ENCODE results near the gene SNAP91.

SNAP91 gene

GRCh38 chr6:83702077-83702476, 6.8 kb downstream of the SNAP91 start:
- no peak overlapping the region for H3K4ac ChIP-seq (ENCODE audit: low read length)
- H3K36me3 ChIP-seq (replicated peaks in 1 of 2; ENCODE audit: control insufficient read depth in 2 of 2, insufficient read depth in 2 of 2, low read length in 2 of 2) = no peaks in the 10 kb centered on the region
- no peak overlapping the region for H4K8ac ChIP-seq (ENCODE audit: low read depth, low read length)
- H3K4me2 ChIP-seq (ENCODE audit: insufficient read depth, low read length, poor library complexity, severe bottlenecking) = no peak overlapping the region
- H2AK5ac ChIP-seq (ENCODE audit: low read depth, low read length) = no peak overlapping the region
- no peak overlapping the region for H2BK5ac ChIP-seq (ENCODE audit: low read length)
- WGBS, 2 donors (ENCODE audit: extremely low coverage in 2 of 2, insufficient read length in 2 of 2, insufficient replicate concordance in 1 of 2) = no CpG with 5 or more reads among the region's 1 CpG
- no peak overlapping the region for H2AFZ ChIP-seq (ENCODE audit: low read length)
- H2BK15ac ChIP-seq (ENCODE audit: low read length) = no peak overlapping the region
- no peak overlapping the region for H3K9ac ChIP-seq (ENCODE audit: low read depth, low read length, poor library complexity)
- H3K14ac ChIP-seq (ENCODE audit: low read length) = no peak overlapping the region
- DNase-seq (ENCODE audit: low spot score) = no peak
- H3K23ac ChIP-seq (ENCODE audit: low read depth, low read length, poor library complexity) = no peak overlapping the region
- H3K18ac ChIP-seq (ENCODE audit: low read length) = no peak overlapping the region
- no peak overlapping the region for H2BK120ac ChIP-seq (ENCODE audit: low read depth, low read length)
- H3K9me3 ChIP-seq (replicated peaks in 1 of 2; ENCODE audit: control insufficient read depth in 2 of 2, insufficient read depth in 1 of 2, low read depth in 1 of 2, low read length in 2 of 2) = no peaks in the 10 kb centered on the region
- no peak overlapping the region for H3K27ac ChIP-seq (replicated peaks; ENCODE audit: low read length)
- H3K4me1 ChIP-seq (ENCODE audit: control insufficient read depth in 2 of 2, insufficient read depth in 1 of 2, low read depth in 1 of 2, low read length in 2 of 2) = no peaks in the 10 kb centered on the region
- no peak overlapping the region for H2BK12ac ChIP-seq (ENCODE audit: low read length)
- no peak overlapping the region for H3K4me3 ChIP-seq (ENCODE audit: low read length in 2 of 2)
- no peaks in the 10 kb centered on the region for H3K79me1 ChIP-seq (ENCODE audit: low read depth, low read length)
- H4K91ac ChIP-seq (ENCODE audit: low read depth, low read length, poor library complexity) = no peak overlapping the region
- H3K27me3 ChIP-seq (ENCODE audit: control insufficient read depth in 3 of 3, insufficient read depth in 3 of 3, low read depth in 1 of 3, low read length in 3 of 3) = peaks cover 0 to 26% (median 0%) of the 10 kb centered on the region in 3 experiments

GRCh38 chr6:83696674-83697073, 12.2 kb downstream of the SNAP91 start:
- Histone ChIP-seq H3K14ac (ENCODE audit: low read length) (no peak overlapping the region), H3K4ac (ENCODE audit: low read length) (no peak overlapping the region), H3K4me1 (ENCODE audit: control insufficient read depth in 2 of 2, insufficient read depth in 1 of 2, low read depth in 1 of 2, low read length in 2 of 2) (no peaks in the 10 kb centered on the region), H3K27ac (replicated peaks; ENCODE audit: low read length) (no peak overlapping the region), H2AFZ (ENCODE audit: low read length) (no peak overlapping the region), H3K27me3 (ENCODE audit: control insufficient read depth in 3 of 3, insufficient read depth in 3 of 3, low read depth in 1 of 3, low read length in 3 of 3) (no peaks in the 10 kb centered on the region), H4K8ac (ENCODE audit: low read depth, low read length) (no peak overlapping the region), H2BK15ac (ENCODE audit: low read length) (no peak overlapping the region), H2AK5ac (ENCODE audit: low read depth, low read length) (no peak overlapping the region), H2BK120ac (ENCODE audit: low read depth, low read length) (no peak overlapping the region), H2BK12ac (ENCODE audit: low read length) (no peak overlapping the region), H3K79me1 (ENCODE audit: low read depth, low read length) (no peaks in the 10 kb centered on the region), H4K91ac (ENCODE audit: low read depth, low read length, poor library complexity) (no peak overlapping the region), H3K23ac (ENCODE audit: low read depth, low read length, poor library complexity) (no peak overlapping the region), H3K4me2 (ENCODE audit: insufficient read depth, low read length, poor library complexity, severe bottlenecking) (no peak overlapping the region), H3K9ac (ENCODE audit: low read depth, low read length, poor library complexity) (no peak overlapping the region), H2BK5ac (ENCODE audit: low read length) (no peak overlapping the region), H3K4me3 (ENCODE audit: low read length in 2 of 2) (no peak overlapping the region), H3K18ac (ENCODE audit: low read length) (no peak overlapping the region), H3K36me3 (replicated peaks in 1 of 2; ENCODE audit: control insufficient read depth in 2 of 2, insufficient read depth in 2 of 2, low read length in 2 of 2) (no peaks in the 10 kb centered on the region), H3K9me3 (replicated peaks in 1 of 2; ENCODE audit: control insufficient read depth in 2 of 2, insufficient read depth in 1 of 2, low read depth in 1 of 2, low read length in 2 of 2) (no peaks in the 10 kb centered on the region)
- DNase-seq (ENCODE audit: low spot score) = no peak
- no CpG with 5 or more reads among the region's 1 CpG for WGBS, 2 donors (ENCODE audit: extremely low coverage in 2 of 2, insufficient read length in 2 of 2, insufficient replicate concordance in 1 of 2)

GRCh38 chr6:83685481-83685880, 23.4 kb downstream of the SNAP91 start:
- H3K4me1 ChIP-seq (ENCODE audit: control insufficient read depth in 2 of 2, insufficient read depth in 1 of 2, low read depth in 1 of 2, low read length in 2 of 2) = no peaks in the 10 kb centered on the region
- 100% methylated on average over 1 to 2 of the region's 3 CpGs for WGBS, 2 donors (ENCODE audit: extremely low coverage in 2 of 2, insufficient read length in 2 of 2, insufficient replicate concordance in 1 of 2)

GRCh38 chr6:83677791-83678190, 31.1 kb downstream of the SNAP91 start:
- Histone ChIP-seq H3K23ac (ENCODE audit: low read depth, low read length, poor library complexity) (no peak overlapping the region), H3K14ac (ENCODE audit: low read length) (no peak overlapping the region), H3K27me3 (ENCODE audit: control insufficient read depth in 3 of 3, insufficient read depth in 3 of 3, low read depth in 1 of 3, low read length in 3 of 3) (no peaks in the 10 kb centered on the region), H3K79me1 (ENCODE audit: low read depth, low read length) (no peaks in the 10 kb centered on the region), H2BK5ac (ENCODE audit: low read length) (no peak overlapping the region), H3K36me3 (replicated peaks in 1 of 2; ENCODE audit: control insufficient read depth in 2 of 2, insufficient read depth in 2 of 2, low read length in 2 of 2) (no peaks in the 10 kb centered on the region), H2BK12ac (ENCODE audit: low read length) (no peak overlapping the region), H3K27ac (replicated peaks; ENCODE audit: low read length) (no peak overlapping the region), H3K9ac (ENCODE audit: low read depth, low read length, poor library complexity) (no peak overlapping the region), H2AK5ac (ENCODE audit: low read depth, low read length) (no peak overlapping the region), H4K8ac (ENCODE audit: low read depth, low read length) (no peak overlapping the region), H2AFZ (ENCODE audit: low read length) (no peak overlapping the region), H3K18ac (ENCODE audit: low read length) (no peak overlapping the region), H3K4ac (ENCODE audit: low read length) (no peak overlapping the region), H4K91ac (ENCODE audit: low read depth, low read length, poor library complexity) (no peak overlapping the region), H3K9me3 (replicated peaks in 1 of 2; ENCODE audit: control insufficient read depth in 2 of 2, insufficient read depth in 1 of 2, low read depth in 1 of 2, low read length in 2 of 2) (no peaks in the 10 kb centered on the region), H2BK15ac (ENCODE audit: low read length) (no peak overlapping the region), H3K4me2 (ENCODE audit: insufficient read depth, low read length, poor library complexity, severe bottlenecking) (no peak overlapping the region), H2BK120ac (ENCODE audit: low read depth, low read length) (no peak overlapping the region), H3K4me3 (ENCODE audit: low read length in 2 of 2) (no peak overlapping the region), H3K4me1 (ENCODE audit: control insufficient read depth in 2 of 2, insufficient read depth in 1 of 2, low read depth in 1 of 2, low read length in 2 of 2) (no peaks in the 10 kb centered on the region)
- no peak for DNase-seq (ENCODE audit: low spot score)

More at GRCh38 chr6:83685481-83685880, 23.4 kb downstream of the SNAP91 start:
- H3K27ac ChIP-seq (replicated peaks; ENCODE audit: low read length) = no peak overlapping the region
- no peak overlapping the region for H3K23ac ChIP-seq (ENCODE audit: low read depth, low read length, poor library complexity)
- H2AFZ ChIP-seq (ENCODE audit: low read length) = no peak overlapping the region
- no peak overlapping the region for H2BK12ac ChIP-seq (ENCODE audit: low read length)
- no peaks in the 10 kb centered on the region for H3K27me3 ChIP-seq (ENCODE audit: control insufficient read depth in 3 of 3, insufficient read depth in 3 of 3, low read depth in 1 of 3, low read length in 3 of 3)
- no peak overlapping the region for H3K4ac ChIP-seq (ENCODE audit: low read length)
- H3K36me3 ChIP-seq (replicated peaks in 1 of 2; ENCODE audit: control insufficient read depth in 2 of 2, insufficient read depth in 2 of 2, low read length in 2 of 2) = no peaks in the 10 kb centered on the region
- no peak overlapping the region for H2BK120ac ChIP-seq (ENCODE audit: low read depth, low read length)
- no peak overlapping the region for H3K9ac ChIP-seq (ENCODE audit: low read depth, low read length, poor library complexity)
- no peak overlapping the region for H3K4me3 ChIP-seq (ENCODE audit: low read length in 2 of 2)
- no peak overlapping the region for H2BK5ac ChIP-seq (ENCODE audit: low read length)
- H4K91ac ChIP-seq (ENCODE audit: low read depth, low read length, poor library complexity) = no peak overlapping the region
- no peak for DNase-seq (ENCODE audit: low spot score)
- no peaks in the 10 kb centered on the region for H3K9me3 ChIP-seq (replicated peaks in 1 of 2; ENCODE audit: control insufficient read depth in 2 of 2, insufficient read depth in 1 of 2, low read depth in 1 of 2, low read length in 2 of 2)
- no peak overlapping the region for H4K8ac ChIP-seq (ENCODE audit: low read depth, low read length)
- H3K79me1 ChIP-seq (ENCODE audit: low read depth, low read length) = no peaks in the 10 kb centered on the region
- no peak overlapping the region for H3K18ac ChIP-seq (ENCODE audit: low read length)
- H3K4me2 ChIP-seq (ENCODE audit: insufficient read depth, low read length, poor library complexity, severe bottlenecking) = no peak overlapping the region
- no peak overlapping the region for H2AK5ac ChIP-seq (ENCODE audit: low read depth, low read length)
- H3K14ac ChIP-seq (ENCODE audit: low read length) = no peak overlapping the region
- H2BK15ac ChIP-seq (ENCODE audit: low read length) = no peak overlapping the region

All from neuronal stem cell (in vitro differentiated cells).